ENCODE results near the gene SASS6.
"Not testable (repeated sequence)": the region's sequence is repeated elsewhere in the genome, so short reads cannot be mapped to it uniquely, and the experiment has no call there.

The SASS6 gene

DNA sequence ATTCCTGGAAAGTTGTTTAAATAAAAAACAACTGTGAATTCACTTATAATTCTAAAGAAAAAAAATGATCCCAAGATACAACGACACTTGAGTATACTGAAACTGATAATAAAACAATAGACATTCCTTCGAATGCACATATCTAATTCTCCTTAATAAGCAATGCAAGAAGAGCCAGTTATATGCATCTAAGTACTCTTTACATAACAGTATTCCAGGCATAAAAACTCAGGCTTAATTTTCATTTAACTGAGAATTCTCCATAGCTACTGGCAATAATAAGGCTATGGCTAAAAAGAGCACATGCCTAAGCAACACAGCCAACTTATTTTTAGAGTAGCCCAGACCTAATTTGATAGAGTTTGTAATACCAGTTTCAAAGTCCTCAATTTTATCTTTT is 31.2 kb downstream of the SASS6 start:
- DNase-seq: no peak

DNA sequence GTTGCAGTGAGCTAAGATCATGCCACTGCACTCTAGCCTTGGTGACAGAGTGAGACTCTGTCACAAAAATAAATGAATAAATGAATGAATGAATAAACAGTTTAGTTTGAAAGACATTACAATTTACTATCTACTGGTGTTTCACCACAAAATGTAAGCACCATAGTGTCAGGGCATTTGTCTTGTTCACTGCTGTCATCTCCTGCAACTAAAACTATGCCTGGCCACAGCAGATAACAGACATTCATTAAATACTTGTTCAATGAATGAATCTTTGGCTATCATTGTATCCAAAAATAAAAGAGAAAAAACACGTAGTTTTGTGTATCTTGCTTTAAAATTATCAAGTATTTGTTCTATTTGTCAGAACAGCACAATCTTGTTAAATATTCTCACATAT is 32.5 kb downstream of the SASS6 start:
- peak; percentile 6 for DNase-seq

DNA sequence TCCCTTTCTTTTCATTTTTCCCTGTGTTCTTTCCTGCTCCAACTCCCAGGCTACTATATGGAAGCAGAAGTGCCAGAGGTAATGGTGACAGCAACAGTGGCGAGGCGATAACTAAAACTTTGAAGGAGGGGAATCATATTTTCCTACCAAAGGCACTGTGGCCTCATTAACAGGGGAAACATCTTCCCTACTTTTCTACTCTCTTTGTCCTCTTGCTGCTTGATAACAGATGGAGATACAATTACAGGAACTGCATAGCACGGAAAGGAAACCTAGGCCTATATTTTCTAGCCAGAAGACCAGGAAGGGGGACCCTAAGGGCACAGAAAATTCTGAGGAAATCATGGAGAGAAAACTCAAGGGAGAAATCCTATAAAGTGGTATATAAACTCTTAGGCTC is 42.3 kb downstream of the SASS6 start:
- no peak for DNase-seq

DNA sequence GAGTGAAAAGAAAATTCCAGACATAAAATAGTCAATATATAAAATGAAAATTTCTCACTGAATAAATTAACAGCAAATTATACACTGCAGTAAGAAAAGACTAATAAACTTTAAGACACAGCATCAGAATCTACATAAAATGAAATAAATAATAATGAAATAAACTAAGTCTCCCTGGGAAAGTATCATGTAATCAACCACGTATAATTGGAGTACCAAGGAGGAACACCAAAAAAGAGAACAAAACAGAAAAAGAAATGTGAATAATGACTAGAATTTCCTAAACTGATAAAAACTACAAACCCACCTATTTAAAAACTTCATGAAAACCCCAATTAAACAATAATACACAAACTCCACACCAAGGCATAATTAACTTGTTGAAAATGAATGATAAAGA is 43.6 kb downstream of the SASS6 start:
- DNase-seq: no peak

DNA sequence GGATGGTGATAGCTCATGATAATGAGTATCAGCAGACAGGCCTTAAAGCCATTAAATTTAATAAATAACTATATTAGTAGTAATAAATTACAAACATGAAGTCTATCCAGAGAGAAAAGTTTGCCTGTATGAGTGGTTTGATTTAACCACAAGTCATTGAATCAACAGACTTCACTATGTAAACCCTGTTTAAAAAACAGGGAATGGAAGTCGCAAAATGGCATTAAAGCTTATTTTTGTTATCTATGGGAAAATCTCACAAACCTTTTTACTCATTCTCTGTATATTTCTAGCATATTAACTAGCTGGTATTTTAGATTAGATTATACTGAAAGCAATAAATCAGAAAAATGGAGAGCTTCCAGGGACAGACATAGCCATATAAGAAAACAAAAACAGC is 45.3 kb downstream of the SASS6 start:
- DNase-seq: no peak

DNA sequence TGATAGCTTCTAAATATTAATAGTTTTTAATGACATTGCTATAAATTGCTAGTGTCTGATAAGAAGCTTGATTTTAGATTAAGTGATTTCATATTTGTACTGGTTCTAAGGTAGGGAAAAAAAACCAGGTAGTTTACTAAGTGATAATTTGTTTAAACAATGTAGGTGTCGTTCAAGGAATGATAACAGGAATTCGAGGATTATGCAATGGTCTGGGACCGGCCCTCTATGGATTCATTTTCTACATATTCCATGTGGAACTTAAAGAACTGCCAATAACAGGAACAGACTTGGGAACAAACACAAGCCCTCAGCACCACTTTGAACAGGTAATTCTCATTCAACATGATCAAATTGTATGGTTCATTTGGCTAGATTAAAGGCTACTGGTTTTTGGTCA is 52.4 kb downstream of the SASS6 start:
- no peak for DNase-seq

DNA sequence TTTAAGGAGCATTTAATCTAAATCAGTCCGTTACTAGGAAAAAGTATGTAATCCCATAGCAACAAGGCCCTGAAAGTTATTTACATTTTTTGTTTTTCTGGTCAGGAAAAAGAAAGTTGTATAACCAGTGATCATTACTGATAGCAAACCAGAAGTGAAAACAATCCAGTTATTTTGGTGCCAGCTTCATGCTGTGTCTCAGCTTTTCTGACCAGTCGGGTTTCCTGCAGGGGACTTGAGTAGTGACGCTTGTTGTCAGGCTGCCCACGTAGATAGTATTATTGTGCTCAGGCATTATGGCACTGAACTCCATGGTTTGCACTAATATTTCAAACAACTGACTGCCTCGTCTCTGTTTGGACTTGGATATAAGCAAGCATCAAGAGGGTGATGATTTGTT is 55.2 kb downstream of the SASS6 start:
- no peak for DNase-seq

DNA sequence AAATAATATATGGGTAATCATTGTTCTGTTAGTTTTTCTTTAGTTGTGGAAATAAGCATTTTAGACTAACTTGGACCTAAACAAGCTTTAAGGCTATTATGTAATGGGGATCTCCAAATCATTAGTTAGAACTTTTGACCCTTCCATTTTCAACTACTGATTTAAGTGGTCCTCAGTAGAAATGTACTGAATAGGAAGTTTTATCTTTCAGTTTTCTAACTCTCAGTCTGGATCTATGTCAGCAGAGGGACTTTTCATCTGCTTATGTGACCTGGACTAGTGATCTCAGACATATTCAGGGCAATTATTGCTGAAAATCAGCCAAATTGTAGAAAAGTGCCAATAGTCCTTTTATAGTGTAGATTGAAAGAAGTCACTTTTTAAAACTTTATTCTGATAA is 56.0 kb downstream of the SASS6 start:
- no peak for DNase-seq

DNA sequence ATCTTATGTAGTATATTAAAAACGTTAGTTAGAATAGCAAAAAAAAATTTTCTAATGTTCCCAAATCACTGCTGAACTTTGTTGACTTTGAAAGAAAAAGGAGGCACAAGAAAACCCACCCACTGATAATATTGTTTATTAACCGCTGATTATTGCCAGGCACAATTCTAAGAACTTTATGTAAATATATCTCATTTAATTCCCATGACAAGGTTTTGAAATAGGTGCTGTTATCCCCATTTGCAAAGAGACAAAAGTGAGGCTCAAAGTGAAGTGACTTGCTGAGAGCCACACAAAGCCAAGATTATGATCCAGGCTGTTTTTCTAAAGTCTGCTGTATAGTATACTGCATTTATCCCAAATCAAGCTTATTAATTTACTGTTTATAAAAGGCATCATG is 56.4 kb downstream of the SASS6 start:
- no peak for DNase-seq

DNA sequence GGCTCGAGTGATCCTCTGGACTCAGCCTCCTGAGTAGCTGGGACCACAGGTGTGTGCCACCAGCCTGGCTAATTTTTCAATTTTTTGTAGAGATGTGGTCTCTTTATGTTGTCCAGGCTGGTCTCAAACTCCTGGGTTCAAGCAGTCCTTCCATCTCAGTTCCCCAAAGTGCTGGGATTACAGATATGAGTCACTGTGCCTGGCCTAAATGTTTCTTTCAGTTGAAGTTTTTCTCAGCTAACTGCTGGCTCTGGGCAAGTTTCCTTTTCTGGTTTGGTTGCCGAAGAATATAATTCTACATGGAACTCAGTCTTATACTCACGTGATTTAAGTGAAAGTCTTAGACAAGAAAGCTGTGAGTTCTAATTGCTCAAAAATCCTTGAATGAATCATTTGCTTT is 57.0 kb downstream of the SASS6 start:
- no peak for DNase-seq

DNA sequence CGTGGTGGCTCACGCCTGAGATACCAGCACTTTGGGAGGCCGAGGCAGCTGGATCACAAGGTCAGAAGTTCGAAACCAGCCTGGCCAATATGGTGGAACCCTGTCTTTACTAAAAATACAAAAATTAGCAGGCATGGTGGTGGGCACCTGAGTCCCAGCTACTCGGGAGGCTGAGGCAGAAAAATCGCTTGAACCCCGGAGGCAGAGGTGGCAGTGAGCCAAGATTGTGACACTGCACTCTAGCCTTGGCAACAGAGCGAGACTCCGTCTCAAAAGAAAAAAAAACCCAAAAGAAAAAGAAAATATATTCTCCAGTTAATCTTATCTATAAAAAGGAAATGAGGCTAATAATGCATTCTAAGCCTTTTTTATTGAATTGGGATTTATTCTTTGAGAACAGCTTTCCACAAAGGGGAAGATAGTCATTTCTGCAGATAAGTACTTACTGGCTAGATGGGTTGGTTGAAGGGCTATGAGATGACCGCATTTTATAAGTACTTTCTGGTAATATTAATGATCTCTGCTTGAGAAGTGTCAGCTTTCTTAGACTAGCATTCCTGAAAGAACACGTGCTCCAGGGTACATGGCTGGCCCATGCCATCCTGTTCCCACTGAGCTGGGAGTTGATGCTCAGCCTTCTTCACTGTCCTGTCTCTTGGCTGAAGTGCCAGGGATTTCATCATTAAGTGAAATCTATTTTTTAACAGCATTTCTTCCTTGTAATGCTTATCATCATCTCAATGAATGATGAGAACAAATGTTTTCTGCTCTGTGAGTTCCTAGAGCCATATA is 57.9 kb downstream of the SASS6 start:
- DNase-seq: no peak

DNA sequence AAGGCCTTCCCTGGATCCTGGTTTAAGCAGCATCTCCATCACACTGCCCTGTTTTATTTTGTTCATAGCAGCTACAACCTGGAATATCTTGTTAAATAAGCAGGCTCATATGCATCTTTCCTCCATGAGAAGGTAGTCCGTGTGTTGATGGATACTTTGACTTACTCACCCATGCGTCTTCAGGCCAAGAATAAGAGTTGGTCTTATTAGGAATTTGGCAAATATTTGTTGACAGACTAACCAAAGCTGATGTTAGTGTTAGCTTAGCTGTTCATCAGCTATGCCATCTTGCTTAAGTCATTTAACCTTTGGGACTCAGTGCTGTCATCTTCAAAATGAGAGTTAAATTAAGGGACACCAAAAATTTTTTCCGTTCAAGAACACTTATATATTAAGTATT is 59.2 kb downstream of the SASS6 start:
- DNase-seq: no peak

DNA sequence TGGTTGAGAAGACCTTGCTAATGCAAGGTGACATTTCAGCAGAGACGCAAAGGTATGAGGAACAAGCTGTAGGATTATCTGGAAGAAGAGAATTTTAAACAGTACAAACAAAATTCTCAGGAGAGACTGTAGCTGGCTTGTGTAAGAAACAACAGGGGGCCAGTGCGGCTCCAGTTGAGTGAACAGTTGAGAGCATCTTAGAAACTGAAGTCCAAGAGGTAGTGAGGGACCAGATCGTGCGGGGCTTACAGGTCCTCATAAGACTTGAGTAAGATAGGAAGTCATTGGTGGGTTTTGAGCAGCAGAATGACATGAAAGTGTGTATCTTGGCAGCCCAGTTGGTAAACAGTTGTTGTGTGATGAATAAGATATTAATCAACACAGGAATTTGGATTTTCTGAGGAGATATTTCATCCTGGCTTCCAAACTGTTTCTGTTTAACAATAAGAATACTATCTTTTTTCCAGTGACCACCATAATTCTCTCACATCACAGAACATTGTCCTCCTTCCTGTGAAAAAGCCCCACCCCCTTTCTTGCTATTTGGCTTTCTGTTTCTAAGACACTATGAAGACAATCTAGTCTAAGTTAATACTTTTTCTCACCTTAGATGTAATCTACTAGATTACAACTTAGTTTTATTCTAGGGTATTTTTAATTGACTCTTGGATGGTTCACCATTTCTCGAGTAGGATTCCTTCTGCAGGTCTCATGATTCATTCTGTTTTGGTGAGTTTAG is 62.4 kb downstream of the SASS6 start:
- no peak for DNase-seq

DNA sequence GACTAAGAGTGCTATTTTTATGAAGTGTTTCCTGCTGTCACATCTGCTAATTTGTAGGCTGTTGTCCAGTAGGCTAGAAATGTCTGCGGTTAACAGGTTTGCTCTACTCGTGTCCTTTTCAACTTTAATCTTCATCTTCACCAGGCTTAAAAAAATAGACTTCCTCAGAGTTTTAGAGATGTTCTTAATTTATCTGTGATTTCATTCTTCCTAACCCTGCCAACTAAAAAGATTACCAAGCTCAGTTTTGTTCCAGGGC is 66.8 kb downstream of the SASS6 start:
- DNase-seq: no peak

DNA sequence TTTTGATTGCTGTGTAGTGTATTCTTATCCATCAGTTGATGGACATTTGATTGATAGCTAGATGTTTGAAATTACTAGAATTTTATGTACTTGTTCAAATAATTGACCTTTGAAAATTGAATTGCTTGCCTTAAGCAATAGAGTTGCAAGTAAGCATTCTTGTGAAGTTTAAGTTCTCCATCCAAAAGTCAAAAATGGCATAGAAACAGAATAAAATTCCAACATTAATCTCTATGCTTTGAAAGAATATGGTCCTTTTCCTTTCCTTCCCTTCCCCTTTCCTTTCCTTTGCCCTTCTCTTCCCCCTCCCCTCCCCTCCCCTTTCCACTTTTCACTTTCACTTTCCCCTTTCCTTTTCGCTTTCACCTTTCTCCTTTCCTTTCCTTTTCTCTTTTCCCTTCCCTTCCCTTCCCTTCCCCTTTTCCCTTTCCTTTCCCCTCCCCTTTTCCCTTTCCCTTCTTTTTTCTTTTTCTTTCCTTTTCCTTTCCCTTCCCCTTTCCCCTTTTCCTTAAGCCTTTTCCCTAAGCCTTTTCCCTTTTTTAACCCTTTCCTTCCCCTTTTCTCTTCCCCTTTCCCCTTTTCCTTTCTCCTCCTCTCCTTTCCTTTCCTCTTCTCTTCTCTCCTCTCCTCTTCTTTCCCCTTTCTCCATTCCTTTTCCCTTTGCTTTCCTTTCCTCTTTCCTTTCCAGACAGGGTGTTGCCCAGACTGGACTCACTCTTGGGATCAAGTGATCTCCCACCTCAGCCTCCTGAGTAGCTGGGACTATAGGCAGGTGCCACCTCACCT is 67.4 kb downstream of the SASS6 start:
- no peak for DNase-seq

DNA sequence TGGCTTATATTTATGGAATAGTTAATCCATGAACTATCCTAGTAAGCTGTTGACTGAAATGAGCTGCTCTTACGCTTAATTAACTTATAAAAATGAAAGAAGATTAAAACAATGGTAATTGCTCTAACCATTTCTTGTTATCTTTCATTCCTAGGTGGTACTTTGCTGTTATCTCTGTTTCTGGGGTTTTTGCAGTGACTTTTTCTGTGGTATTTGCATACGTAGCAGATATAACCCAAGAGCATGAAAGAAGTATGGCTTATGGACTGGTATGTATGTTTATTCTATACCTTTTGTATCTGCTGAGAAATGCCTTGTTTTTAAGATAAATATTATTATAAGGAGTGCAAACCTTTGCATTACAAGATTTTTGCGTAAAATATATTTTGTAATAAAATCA is 71.0 kb downstream of the SASS6 start:
- DNase-seq: no peak

DNA sequence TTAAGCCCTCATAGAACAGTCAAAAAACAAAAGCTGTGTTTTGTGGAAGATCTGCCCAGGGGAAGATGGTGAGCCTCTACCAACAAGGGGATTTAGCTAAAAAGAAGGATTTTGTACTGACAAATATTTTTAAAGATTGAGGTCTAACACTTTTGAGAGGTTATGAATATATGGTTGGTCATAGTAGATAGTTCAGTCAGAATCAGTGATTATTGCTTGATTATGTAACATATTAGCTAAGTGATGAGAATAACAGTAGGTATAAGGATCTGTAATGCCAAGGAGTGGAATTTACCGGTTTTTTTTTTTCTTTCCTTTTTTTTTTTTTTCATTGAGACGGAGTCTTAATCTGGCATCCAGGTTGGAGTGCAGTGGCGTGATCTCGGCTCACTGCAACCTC is 79.0 kb downstream of the SASS6 start:
- no peak for DNase-seq

DNA sequence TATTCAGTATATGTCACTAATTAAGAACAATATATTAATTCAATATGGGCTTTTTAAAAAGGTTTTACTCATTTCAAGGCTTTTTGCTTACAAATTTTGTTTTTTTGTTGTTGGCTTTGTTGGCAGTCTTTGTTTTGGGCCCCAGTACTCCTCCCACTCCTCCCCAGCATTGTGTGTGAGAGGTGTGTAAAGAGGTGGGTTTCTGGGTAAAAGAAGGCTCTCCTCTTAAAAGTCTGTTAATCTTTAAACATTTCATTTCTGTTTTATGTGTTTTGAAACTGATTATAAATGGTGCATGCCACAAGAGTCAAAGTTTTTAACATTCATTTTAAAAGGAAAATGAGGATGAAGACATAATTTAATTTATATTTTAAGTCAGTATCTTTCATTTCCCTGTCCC is 79.6 kb downstream of the SASS6 start:
- DNase-seq: no peak

DNA sequence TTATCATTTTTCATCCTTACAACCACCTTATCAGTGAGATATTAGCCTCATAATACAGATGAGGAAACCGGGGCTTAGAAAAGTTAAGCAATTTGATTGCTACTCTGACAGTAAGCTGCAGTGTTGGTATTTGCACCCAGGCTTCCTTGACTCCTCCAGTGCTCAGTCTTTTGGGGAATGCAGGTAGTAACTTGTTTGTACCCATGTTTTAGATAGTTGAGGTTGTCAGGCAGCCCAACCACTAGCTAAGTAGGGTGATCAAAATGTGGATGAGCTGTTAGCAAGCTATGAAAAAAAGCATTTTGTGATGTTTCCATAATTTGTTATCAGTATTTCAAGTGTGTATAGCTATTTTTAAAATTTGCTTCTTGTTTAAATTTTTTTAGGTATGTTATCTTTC is 80.8 kb downstream of the SASS6 start:
- DNase-seq: no peak

DNA sequence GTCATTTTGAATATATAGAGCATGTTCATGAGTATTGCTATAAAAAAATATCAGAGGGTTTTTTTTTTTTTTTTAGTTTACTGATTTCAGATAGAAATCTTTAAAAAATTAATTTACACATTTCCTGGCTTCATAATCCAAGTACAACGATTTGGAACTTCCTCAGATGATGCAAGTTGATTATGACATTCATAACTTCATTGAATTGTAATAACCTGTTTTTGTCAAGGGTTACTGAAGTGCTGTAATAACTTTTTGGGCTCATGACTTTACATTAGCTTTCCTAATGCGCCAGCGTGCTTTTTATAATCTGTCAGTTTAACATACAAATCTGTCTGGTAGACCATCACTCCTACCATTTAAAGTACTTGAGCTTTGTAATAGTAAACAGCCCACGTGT is 81.3 kb downstream of the SASS6 start:
- no peak for DNase-seq

DNA sequence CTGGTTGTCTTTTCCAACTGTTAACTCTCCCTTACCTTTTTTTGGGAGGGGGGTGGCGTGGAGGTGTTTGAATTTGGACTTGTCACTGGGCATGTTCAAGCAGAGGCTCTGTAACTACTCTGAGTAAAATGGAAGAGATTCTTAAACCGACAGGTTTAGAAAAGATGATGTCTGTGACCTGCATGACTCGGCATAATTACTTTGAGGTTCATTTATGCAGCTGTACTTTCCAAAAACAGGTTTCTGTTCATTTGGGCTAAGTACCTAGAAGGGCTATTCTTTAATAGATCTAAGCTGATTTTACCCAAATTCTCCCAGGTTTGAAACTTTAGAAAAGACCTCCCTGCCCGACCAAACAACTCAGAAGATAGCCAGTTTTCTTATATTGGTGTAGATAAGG is 82.6 kb downstream of the SASS6 start:
- no peak for DNase-seq

DNA sequence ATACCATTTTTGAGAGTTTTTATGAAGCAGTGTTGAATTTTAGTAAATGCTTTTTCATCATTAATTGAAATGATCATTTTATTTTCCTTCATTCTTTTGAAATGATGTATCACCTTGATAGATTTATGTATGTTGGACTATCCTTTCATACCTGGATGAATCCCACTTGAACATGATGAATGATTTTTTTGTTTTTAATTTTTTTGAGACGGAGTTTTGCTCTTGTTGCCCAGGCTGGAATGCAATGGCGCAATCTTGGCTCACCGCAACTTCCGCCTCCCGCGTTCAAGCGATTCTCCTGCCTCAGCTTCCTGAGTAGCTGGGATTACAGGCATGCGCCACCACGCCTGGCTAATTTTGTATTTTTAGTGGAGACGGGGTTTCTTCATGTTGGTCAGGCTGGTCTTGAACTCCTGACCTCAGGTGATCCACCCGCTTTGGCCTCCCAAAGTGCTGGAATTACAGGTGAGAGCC is 85.5 kb downstream of the SASS6 start:
- DNase-seq: not testable (repeated sequence)

DNA sequence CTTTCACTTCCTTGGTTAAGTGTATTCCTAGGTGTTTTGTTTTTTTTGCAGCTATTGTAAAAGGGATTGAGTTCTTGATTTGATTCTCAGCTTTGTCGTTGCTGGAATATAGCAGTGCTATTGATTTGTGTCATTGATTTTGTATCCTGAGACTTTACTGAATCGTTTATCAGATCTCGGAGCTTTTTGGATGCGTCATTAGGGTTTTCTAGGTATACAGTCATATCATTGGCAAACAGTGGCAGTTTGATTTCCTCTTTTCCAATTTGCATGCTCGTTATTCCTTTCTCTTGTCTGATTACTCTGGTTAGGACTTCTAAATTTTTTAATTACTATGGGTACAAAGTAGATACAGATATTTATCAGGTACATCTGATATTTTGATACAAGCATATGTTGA is 87.5 kb downstream of the SASS6 start:
- DNase-seq: no peak

DNA sequence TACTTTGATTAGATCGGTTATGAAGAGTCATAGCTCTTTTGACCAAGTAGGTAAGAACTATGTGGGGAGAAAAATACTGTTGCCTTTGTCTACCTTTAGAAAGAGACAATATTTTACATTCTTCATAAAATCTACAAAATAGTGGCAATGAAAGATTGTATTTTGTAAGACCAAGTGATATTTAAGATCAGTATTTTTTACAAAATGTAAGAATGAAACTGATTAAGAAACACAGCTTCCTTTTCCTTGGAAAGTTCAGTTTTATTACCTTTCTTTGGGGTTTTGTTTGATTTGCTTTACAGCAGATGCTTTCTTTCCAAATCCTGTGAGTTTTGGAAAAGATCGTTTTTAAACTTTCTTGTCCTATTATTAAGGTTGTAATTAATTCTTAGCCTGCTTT is 93.1 kb downstream of the SASS6 start:
- DNase-seq: peak; percentile 43

All from kidney glomerular epithelial cell (primary cell).